NCI-H1417 (cell line): ENCODE measurements around the gene CCT3.
"Not testable (repeated sequence)": the region's sequence is repeated elsewhere in the genome, so short reads cannot be mapped to it uniquely, and the experiment has no call there.

ENCODE experiments used
- DNase-seq, 3 experiments: peaks; one replicate each; lab custom pipeline; 2025; lab: John Stamatoyannopoulos, UW

The CCT3 gene

DNA sequence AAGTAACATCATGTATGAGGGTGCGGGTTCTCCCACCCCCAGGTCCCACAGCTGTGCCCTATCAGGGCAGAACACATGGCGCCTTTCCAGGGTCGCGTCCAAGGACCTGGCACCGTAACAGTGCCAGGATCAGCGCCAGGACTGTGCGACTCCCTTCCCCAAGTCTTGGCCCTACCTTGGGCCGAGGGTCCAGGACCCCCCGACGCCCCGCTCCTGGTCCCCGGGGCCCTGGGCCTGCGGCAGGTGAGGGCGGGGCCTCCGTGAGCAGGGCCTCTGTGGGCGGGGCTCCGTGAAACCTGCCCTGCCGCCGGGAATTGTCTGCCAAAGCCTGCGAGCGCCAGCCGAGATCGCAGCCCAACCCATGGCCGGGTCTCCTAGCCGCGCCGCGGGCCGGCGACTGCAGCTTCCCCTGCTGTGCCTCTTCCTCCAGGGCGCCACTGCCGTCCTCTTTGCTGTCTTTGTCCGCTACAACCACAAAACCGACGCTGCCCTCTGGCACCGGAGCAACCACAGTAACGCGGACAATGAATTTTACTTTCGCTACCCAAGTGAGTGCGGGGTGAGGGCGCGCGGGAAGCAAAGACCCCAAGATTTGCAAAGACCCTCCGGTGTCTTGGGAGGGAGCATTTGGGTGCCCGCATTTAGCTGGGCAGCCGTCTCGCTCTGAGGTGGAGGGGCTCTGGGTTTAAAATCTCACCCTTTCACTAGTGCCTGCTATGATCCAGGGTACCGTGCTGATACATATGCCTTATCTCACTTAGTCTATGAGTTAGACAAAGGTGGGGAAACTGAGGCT lies 31.0 kb upstream of the CCT3 start, which contains the start of gene RHBG:
Gene RHBG, plus strand, starts transcription at position 323 of the 796 bp plus-strand sequence. Its CDS starts 39 bp downstream, at position 362.
- peak; percentile 31 to 81 (median 35) for DNase-seq

- DNase-seq = no peak
Observed at GRCh38 chr1:156368157-156368658, 30.1 kb upstream of the CCT3 start.

- DNase-seq = no peak
Observed at GRCh38 chr1:156367383-156368156, 29.5 kb upstream of the CCT3 start.

DNA sequence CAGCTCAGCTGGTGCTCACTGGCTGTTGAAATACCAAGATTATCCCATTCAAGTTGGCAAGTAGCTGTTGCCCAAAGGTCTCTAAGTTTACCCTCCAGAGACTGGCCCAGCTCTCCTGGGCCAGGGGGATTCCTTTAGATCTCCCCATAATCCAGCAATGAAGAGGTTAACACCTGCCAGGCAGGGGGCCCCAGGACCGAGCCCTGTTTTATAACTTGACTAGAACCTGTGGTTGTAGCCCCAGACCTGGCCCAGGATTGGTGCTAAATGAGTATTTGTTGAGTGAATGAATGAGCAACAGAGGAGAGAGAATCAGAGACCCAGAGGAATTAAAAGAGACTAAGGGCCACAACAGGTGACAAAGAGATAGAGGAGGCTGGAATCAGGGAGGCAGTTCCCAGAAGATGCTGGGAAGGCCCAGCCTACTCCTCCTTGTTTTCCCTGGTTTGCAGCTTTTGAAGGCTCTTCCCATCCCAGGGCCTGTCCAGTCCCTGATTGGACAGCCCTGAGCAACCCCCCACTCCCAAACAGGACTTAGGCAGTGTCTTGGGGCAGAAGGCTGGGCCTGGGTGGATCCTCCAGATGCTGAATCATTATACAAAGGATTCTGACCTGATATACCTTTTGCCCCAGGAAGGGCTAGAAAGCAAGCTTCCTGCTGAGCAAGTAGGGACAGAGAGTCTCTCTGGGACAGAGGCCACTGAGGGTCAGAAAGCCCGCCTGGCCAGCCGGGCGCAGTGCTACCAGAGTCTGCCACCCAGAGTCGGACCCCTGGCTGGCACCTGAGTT lies 28.5 kb upstream of the CCT3 start:
- DNase-seq = no peak

GRCh38 chr1:156365754-156366153 lies 27.7 kb upstream of the CCT3 start:
- no peak for DNase-seq

DNA sequence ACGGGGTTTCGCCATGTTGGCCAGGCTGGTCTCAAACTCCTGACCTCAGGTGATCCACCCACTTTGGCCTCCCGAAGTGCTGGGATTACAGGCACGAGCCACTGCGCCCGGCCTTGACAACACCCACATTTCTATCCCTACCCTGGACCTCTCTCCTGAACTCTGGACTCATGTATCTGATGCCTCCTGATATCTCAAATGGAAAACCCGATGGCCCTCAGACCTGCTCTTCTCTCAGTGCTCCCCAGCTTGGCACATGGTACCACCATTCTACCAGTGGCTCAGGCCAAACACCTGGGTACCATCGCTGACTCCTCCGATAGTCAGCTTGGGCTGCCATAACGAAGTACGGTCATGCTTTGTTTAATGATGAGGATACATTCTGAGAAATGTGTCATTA lies 22.4 kb upstream of the CCT3 start:
- no peak for DNase-seq

DNA sequence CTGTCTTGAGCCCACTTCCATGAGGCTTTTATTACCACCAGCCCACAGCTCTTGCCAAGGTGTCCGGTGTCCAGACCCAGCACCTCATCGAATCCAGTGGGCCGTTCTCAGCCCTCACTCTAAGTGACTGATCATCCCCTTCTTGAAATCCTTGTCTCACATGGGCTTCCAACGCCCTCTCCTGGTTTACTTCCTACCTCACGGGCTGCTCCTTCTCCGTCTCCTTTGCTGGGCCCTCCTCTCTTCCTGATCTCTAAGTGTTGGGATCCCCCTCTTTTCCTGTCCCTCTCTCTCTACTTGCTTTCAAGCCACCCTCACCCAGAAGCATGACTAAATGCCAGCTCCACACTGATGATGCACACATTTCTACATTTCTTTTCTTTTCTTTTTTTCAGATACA lies 21.9 kb upstream of the CCT3 start:
- no peak for DNase-seq

DNA sequence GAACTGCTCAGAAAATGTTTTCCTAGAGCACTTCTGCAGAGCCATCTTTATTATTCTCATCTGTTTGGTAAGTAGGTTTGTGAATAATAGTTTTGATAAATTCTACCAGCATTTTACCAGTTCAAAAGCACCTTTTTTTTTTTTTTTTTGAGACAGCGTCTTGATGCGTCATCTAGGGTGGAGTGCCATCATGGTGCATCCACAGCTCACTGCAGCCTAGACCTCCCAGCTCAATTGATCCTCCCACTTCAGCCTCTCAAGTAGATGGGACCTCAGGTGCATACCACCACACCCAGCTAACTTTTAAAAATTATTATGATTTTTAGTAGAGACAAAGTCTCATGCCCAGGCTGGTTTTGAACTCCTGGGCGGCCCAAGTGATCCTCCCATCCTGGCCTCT lies 21.2 kb upstream of the CCT3 start:
- no peak for DNase-seq

DNA sequence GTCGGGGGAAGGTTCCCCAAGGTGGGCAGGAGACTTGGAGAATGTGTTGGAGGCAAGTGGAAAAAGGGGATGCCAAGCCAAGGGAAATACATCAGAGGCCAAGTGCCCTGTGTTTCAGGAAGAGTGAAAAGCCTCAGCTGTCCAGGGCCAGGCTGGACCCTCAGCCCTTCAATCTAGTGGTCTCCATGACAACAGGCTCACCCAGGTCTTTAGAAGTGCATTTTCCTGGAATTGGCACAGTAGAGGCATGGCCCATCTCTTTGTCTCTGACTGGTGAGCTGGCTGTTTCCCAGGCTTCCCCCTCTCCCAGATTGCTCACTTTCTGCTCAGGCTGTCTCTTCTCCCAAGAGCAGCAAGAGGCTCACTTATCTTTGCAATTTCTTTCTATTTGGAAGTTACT lies 20.5 kb upstream of the CCT3 start:
- DNase-seq = peak in 1 of 3 experiments; percentile 24

DNA sequence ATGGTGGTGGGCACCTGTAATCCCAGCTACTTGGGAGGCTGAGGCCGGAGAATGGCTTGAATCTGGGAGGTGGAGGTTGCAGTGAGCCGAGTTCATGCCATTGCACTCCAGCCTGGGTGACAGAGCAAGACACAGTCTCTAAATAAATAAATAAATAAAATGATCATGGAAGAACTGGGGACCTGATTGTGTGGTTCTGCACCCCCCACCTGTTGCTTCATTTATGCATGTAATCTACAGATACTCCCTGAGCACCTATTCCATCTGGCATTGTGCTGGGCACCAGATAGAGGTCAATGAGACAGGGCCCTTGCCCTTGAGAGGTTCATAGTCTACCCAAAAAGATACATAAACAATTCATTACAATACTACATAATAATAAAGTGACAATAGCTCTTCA lies 19.9 kb upstream of the CCT3 start:
- DNase-seq = no peak

DNA sequence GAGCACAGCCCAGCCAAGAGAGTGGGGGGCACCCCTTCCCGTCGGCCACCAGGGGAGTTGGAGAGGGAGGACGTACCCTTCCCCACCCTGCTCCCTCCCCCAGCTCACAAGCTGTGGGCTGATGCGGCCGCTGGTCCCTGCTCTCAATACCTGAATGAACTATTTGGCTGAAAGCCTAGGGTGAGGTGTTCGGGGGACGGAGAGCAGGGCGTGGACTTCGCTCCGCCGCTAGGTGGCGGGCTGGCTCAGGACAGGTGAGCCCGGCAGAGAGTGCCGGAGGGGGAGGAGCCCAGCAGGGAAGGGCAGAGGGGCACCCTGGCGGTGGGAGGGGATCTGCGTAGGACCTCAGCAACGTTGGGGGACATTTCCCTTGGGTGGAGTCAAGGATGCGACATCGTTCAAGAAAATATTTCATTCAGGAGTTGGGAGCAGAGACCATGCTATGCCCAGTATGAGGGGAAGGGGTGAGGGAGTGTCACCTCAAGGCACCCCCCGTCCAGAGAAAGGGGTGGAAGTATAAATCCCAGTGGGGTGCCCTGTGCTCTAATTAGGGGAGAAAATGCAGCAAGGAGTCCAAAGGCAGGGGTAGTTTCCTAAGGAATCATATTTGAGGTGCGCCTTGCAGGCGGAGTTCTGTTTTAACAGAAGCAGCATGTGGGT lies 18.9 kb upstream of the CCT3 start:
- peak; percentile 66 to 89 (median 80) for DNase-seq

GRCh38 chr1:156356262-156356874 lies 18.3 kb upstream of the CCT3 start:
- DNase-seq = no peak

GRCh38 chr1:156352481-156352880 lies 14.4 kb upstream of the CCT3 start:
- not testable (repeated sequence) for DNase-seq

GRCh38 chr1:156347331-156347730 lies 9.2 kb upstream of the CCT3 start:
- DNase-seq = no peak

DNA sequence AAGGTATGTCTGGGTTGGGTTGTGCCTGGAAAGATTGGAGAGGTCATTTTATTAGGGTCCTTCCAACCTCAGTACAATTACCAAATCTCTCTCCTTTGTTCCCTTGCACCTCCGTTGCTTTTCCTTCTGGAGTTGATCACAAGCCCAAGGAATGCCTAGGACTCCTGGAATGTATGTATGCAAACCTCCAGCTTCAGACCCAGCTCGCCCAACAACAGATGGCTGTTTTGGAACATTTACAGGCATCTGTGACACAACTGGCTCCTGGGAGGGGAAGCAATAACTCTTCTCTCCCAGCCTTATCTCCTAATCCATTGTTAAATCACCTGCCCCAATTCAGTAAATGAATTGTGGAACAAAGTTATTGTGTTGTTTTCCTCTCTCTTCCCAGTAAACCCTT lies 8.5 kb upstream of the CCT3 start:
- DNase-seq = no peak

GRCh38 chr1:156346035-156346434 lies 7.9 kb upstream of the CCT3 start:
- not testable (repeated sequence) for DNase-seq

GRCh38 chr1:156344409-156344808 lies 6.3 kb upstream of the CCT3 start:
- DNase-seq = no peak

- no peak for DNase-seq
Observed at GRCh38 chr1:156342166-156342955, 4.3 kb upstream of the CCT3 start.

DNA sequence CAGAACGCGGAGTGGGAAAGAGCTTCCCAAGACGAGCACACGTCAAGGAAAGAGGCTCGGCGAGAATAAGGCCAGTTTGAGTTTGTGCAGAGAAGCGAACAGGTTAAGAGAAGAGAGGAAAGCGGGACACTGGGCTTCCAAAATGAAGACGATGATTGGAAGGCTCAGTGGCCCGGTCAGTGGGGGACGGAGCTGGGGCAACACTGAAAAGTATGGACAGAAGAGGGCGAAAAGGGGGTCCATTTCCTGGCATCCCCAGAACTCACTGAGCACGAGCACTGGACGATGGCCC lies 258 bp downstream of the CCT3 start:
- no peak for DNase-seq

DNA sequence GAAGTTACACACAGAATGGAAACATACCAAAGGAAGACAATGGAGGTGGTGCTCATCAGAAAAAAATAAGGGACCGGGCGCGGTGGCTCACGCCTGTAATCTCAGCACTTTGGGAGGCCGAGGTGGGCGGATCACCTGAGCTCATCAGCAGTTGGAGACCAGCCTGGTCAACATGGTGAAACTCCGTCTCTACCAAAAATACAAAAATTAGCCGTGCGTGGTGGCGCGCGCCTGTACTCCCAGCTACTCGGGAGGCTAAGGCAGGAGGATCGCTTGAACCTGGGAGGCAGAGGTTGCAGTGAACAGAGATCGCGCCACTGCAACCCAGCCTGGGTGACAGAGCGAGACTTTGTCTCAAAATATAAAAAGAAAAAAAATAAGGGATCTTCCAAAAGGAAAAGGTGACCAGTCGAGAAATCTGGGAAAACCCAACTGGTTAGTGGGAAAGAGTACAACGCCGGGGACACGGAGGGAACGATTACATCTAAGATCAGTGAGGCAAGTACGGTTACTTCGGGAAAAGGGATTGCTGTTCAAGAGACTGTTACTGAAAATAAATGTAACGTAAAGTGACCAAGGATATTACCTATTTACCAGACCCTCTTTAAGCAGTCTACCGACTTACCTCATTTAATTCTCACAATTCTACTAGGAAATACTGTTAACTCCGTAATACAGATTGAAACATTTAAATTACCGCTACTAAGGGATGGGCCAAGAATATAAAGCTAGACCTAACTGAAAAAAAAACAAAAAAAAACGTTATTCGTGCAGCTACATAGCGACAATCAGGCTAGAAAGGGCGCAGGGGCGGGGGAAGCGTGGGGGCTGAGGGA lies 822 bp downstream of the CCT3 start:
- DNase-seq = peak in 1 of 3 experiments; percentile 55
